Raji (cell line): ENCODE results near the gene ZSWIM1.

ENCODE experiments used
- POLR2A ChIP-seq: IDR thresholded peaks from 2 replicates; pipeline ENCODE4 v1.6.1; 2011; ENCODE audit warnings: low read depth, low read length, control low read depth; ENCODE audit not compliant: insufficient read depth

ZSWIM1 gene

DNA sequence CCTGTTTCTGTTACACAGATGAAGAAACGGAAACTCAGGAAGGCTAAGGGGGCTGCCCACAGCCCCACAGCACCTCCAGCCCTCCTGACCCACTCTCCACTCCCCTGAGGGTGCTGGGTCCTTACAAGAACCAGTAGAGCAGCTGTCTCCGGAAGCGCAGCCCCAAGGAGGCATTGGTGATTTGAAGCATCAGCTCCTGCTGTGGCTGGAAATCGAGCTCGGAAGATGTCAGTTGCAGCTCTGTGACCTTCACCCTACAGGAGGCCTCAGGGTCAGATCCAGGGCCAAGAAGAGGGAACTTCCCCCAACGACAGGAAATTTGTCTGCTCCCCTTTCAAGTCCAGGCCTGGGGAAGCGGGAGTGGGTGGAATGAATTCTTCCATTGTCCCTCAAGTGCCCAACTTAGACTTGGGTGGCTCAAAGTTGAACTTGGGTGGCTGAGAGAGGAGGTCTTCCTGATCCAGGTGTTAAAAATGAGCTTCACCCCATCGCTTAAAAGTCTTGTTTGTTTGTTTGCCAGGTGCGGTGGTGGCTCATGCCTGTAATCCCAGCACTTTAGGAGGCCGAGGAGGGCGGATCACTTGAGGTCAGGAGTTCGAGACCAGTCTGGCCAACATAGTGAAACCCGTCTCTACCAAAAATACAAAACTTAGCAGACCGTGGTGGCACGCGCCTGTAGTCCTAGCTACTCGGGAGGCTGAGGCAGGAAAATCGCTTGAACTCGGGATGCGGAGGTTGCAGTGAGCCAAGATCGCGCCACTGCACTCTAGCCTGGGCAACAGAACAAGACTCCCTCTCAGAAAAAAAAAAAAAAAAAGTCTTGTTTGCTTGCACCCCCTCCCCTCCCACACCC, 29.0 kb downstream of the ZSWIM1 start:
- TF ChIP-seq POLR2A = no peak

DNA sequence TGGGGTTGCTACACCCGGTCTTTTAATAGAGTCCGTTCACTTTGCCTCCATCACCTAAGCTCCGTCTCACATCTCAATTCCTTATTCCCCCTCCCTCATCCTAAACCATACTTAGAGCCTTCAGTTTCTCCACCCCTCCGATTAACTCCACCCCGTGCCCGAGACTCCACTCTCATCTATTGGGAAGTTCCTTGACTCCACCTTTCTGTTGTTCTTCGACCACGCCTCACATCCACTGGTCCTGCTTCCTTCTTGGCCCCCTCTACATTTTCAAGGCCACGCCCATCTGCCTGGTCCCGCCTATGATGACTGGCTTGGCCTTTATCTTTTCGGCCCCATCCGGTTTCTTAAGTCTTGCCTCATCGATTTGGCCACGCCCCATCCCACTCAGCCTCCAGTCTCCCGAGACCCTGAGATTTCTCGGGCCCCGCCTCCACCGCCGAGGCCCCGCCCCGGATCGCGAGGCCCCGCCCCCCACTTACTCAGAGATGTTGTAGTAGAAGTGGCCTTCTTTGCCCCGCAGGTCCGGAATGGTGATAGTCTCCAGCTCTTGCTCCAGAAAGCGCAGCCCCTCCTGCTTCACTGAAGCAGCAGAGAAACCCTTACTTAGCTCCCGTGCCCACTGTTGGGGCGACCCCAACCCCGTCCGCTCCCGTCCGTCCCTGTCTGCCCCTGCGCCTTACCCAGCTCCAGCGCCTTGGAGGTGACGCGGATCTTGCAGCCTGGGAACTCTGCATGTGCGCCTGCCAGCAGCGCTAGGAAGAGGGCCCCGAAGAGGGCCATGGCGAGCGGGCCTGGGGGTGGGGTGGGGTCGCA, 29.9 kb downstream of the ZSWIM1 start:
- TF ChIP-seq POLR2A = no peak; the same call in 1 of the 2 replicates

DNA sequence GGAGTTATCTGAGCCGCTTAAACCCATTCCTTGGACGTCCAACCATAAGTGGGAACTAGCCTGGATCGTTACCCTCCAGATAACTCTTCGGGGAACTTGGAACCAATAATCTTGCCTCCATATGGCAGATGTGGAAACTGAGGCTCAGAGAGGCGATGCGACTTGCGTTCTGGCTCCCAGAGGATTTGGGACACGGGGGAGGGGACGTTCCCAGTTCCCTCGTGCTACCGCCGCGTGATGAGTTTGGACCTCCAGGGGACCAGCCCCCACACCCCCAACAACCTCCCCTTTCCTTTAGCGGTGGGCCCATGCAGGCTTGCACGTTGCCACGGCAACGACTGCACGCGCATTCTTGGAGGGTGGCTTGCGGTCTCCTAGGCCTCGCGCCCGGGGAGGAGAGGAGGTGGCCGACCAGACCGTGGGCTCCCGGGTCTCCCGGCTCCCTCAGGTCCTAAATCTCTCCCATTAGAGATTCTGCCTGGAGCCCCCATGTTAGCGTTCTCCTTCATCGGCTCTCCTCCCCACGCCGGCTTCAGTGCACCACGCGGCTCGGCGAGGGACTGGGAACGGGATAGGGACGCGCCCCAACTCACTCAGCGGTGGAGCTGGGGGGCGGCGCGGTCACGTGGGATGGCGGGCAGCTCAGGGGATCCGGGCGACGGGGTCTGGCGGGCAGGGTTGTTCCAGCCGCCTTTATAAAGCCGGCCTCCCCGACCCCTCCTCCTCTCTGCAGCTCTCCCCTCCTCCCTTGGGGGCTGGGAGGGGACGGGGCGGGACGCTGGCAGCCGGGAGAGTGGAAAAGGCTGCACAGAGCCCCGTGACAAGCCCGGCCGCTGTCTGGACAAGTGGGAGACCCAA, 30.7 kb downstream of the ZSWIM1 start, which contains the start of gene PLTP:
PLTP (minus strand) TSS at position 670 of the 858 bp plus-strand sequence. CDS start 703 bp downstream, outside the sequence.
- no peak for TF ChIP-seq POLR2A

DNA sequence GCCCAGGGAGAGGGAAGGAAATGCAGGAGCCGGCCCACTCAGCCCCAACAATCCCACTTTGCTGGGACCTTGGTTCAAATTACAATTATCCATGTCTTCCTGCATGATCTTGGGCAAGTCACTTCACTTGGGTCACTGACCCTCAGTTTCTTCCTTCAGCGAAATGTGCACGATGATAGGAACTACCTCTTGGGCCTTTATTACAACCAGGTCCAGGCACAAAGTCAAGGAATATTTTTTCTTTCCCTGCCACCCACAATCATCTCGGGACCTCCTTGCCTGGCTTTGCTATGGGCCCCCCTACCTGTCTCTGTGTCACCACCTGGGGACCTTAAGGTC, 31.3 kb downstream of the ZSWIM1 start:
- no peak for TF ChIP-seq POLR2A

DNA sequence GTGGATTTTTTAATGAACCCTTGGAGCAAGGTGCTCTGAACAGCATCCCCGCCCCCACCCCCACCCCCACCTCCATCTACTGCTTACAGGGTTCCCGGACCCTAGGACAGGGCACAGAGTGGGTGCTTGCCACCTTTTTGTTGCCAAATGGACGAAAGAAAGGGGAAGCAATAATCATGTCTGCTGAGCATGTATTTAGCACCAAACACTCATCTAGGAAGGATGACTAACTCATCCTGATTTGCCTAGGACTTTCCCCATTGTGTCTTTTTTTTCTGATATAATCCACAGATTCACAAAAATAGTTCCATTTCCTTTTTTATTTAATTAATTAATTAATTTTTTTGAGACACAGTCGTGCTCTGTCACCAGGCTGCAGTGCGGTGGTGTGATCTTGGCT, 32.1 kb downstream of the ZSWIM1 start:
- no peak for TF ChIP-seq POLR2A

DNA sequence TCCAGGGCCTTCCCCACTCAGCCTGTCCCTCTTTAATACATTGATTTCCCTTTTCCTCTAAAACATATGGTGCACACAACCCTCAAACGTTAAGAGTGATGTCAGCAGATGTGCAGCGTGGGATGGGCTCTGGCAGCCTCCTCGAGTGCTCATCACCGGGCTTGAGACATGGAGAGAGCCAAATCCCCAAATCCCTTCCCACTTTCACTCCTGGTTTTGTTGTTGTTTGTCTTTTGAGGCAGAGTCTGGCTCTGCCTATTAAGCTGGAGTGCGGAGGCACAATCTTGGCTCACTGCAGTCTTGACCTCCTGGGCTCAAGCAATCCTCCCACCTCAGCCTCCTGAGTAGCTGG, 36.7 kb downstream of the ZSWIM1 start:
- no peak for TF ChIP-seq POLR2A

DNA sequence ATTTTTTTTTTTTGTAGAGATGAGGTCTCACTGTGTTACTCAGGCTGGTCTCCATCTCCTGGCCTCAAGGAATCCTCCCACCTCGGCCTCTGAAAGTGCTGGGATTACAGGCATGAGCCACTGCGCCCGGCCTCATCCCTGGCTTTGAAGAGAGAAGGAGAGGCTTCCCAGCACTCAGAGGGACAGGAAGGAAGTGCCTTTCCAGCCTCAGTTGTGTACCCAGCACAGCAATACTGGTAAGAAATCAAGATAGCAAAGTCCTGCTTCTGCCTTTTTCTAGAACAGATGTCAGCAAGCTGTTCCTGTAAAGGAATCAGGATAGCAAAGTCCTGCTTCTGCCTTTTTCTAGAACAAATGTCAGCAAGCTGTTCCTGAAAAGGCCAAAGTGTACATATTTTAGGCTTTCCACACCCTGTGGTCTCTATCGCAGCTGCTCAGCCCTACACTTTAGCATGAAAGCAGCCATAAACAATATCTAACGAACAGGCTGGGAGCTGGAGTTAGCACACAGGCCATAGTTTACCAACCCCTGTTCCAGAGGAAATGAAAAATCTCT, 37.2 kb downstream of the ZSWIM1 start:
- no peak for TF ChIP-seq POLR2A

DNA sequence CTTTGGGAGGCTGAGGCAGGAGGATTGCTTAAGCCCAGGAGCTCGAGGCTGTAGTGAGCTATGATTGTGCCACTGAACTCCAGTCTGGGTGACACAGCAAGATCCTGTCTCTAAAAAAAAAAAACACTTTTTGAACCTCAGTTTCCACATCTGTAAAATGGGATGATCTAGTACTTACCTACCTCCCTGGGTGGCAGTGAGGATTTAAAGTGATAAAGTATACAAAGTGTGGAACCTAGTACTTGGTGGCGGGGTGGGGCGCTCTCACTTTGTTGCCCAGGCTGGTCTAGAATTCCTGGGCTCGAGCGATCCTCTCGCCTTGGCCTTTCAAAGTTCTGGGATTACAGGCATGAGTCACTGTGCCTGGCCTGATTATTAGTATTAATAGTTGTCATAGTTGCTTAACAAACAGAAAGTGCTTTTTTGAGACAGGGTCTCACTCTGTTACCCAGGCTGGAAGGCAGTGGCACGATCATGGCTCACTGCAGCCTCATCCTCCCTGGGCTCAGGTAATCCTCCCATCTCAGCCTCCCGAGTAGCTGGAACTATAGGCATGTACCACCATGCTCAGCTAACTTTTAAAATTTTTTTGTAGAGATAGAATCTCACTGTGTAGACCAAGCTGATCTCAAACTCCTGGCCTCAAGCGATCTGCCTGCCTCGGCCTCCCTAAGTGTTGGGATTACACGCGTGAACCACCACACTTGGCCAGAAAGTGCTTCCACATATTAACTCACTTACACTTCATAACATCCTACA, 37.9 kb downstream of the ZSWIM1 start:
- TF ChIP-seq POLR2A = no peak

DNA sequence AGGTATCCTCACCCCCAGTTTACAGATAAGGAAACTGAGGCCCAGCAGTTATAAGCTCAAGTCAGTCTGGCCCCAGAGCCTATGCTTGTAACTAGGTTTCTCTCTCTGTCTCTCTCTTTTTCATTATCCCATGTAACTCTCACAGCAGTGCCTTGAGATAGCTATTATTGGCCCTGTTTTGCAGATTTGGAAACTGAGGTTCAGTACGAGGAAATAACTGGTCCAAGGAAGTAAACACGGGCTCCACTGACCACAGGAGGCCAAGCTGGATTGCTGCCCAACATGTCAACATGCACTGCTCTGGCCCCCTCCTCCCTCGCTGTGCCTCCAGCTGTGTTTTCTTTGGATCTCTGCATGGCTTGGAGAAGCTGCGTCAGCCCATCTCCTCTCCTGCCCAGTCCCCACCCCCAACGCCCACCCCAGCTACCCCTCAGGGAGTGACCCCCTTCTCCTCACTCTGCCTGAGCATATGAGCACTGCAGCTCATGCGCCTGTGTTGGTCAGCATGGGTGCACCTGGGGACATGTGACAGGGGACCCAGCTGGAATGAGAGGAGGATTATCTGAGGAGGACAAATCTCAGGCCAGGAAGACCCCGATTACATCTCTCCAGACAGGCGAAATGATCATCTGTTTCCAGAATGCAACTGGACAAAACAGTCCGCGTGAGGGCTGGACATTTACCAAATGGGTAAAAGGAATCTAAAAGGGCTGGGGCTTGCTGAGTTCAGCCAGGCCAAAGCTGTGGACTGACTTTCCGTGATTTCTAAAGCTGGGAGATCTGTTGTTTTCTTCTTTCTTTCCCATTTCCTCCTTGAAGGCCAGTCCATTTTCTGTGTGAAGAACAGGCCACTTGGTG, 38.7 kb downstream of the ZSWIM1 start:
- no peak for TF ChIP-seq POLR2A

DNA sequence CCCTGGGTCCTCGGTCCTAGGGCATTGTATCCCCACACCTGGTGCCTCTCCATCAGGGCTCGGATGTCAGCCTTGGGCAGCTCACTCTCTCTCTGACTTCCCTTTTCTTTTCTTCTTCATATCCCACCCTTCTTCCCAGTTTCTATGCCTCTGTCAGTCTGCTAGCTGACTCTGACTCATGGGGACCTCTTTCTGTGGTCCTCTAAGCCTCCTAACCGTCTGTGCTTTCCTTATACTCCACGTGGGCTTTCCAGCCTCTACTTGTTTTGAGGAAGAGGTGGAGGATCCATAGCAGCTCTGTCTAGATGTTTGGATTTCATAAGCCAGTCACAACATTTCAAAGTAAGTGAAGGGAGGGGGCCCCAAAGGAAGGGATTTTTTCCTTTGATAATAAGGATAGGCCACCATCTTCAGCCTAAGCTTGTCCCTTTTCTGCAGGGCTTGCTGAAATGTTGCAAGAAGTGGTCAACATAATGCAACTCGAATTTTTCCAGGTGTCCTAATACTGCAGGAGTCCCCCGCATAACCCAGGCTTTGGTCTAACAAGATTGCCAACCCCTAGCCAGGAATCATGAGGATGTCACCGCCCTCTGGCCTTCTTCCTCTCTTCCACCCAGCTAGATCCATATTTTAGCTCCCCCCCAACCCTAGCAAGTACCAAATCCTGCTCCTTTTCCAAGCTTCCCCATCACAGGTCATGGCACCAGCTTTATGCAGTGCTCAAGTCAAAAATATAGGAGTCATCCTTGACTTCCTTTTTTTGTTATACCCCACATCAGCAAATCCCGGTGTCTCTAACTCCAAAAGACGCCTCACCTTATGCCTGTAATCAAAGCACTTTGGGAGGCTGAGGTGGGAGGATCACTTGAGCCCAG, 39.7 kb downstream of the ZSWIM1 start:
- TF ChIP-seq POLR2A = no peak

DNA sequence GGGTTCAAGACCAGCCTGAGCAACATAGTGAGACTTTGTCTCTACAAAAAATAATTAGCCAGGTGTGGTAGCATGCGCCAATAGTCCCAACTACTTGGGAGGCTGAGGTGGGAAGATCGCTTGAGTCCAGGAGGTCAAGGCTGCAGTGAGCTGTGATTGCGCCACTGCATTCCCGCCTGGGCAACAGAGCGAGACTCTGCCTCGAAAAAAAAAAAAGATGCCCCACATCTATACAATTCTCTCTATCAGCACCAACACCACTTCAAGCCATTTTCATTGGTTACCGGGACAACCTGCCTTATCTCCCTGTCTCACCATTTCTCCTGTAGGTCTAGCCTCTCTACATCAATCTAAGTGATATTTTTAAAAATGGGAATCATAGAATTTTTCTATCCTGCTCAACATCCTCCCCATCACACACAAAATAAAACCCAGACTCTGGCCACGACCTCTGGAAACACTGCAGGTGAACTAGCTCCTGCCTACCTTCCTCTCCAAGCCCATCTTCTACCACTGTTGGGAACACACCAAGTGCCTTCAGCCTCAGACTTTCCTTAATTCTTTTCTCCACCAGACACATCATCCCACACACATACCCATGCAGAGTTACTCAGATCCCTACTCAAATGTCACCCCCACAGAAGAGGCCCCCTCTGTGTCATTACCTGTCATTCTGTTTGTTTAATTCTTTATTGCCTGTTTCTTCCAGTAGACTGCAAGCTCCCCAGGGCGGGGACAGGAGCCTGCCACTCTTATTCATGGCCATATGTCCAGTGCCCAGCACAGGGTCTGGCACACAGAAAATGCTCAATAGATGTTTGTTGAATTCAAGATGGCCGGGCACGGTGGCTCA, 40.5 kb downstream of the ZSWIM1 start:
- TF ChIP-seq POLR2A = no peak
